SK-N-MC (cell line): ENCODE data around the gene PRG2.

Experiments used
- EZH2 ChIP-seq: fragments of 200-600 bp; sonication (generic); IDR thresholded peaks from one replicate; pipeline ENCODE4 v1.6.1; 2017; ENCODE audit warnings: antibody characterized with exemption
- FOXP2 ChIP-seq: optimal IDR thresholded peaks from 2 replicates; pipeline ENCODE3; 2011; ENCODE audit warnings: mild to moderate bottlenecking, moderate library complexity; ENCODE audit not compliant: insufficient read depth; ENCODE audit errors: extremely low read length, control extremely low read depth
- POLR2AphosphoS5 ChIP-seq: IDR thresholded peaks from 2 replicates; pipeline ENCODE4 v1.6.1; 2012; ENCODE audit warnings: mild to moderate bottlenecking, low read depth, low read length, borderline replicate concordance

GRCh38 chr11:57436031-57436430, 45.6 kb upstream of the PRG2 start:
- TF ChIP-seq EZH2 (no peak), POLR2AphosphoS5 (no peak), FOXP2 (no peak)
